SU-DHL-6 (cell line): ENCODE data around the gene FOXP4.

ENCODE experiments used
- H2AFZ ChIP-seq: fragments of 200-600 bp; sonication (generic); 2 replicates; pipeline ENCODE4 v1.6.1; 2014; ENCODE audit warnings: low read depth, mild to moderate bottlenecking, moderate library complexity, mixed read lengths, antibody characterized with exemption, low read length; ENCODE audit not compliant: severe bottlenecking
- H3F3A ChIP-seq: fragments of 200-600 bp; shearing (Covaris generic); 2 replicates; pipeline ENCODE4 v1.6.0; 2016; ENCODE audit warnings: antibody characterized with exemption, mild to moderate bottlenecking; ENCODE audit not compliant: insufficient read depth
- H3K27ac ChIP-seq: fragments of 200-600 bp; sonication (generic); 2 replicates; pipeline ENCODE4 v1.5.1; 2016; ENCODE audit warnings: low read depth, mild to moderate bottlenecking, low read length, moderate library complexity, mixed read lengths
- H3K27me3 ChIP-seq: fragments of 200-600 bp; sonication (generic), shearing (Covaris generic); 2 replicates; pipeline ENCODE4 v1.6.0; 2014; ENCODE audit warnings: mild to moderate bottlenecking, low read length
- H3K36me3 ChIP-seq: fragments of 200-600 bp; sonication (generic); 2 replicates; pipeline ENCODE4 v1.6.1; 2014; ENCODE audit warnings: mild to moderate bottlenecking, low read length, mixed read lengths
- H3K4me2 ChIP-seq: fragments of 300-600, 200-600 bp; shearing (Covaris generic), sonication (generic); 2 replicates; pipeline ENCODE4 v1.6.0; 2014; ENCODE audit warnings: low read length, low read depth, mild to moderate bottlenecking; ENCODE audit not compliant: poor library complexity, severe bottlenecking
- H3K4me3 ChIP-seq: fragments of 200-600 bp; sonication (generic); 2 replicates; pipeline ENCODE4 v1.5.1; 2014; ENCODE audit warnings: antibody characterized with exemption, low read length, mild to moderate bottlenecking, mixed read lengths; ENCODE audit not compliant: insufficient read depth, poor library complexity, severe bottlenecking
- H3K79me2 ChIP-seq: fragments of 200-600 bp; sonication (generic); 2 replicates; pipeline ENCODE4 v1.6.1; 2014; ENCODE audit warnings: mild to moderate bottlenecking, low read length, moderate library complexity; ENCODE audit not compliant: insufficient read depth
- H3K9ac ChIP-seq: fragments of 200-600 bp; sonication (generic); 2 replicates; pipeline ENCODE4 v1.7.0; 2014; ENCODE audit warnings: mild to moderate bottlenecking, low read length
- H3K9me2 ChIP-seq: fragments of 200-600 bp; sonication (generic); replicated peaks from 2 replicates; pipeline ENCODE4 v1.6.1; 2014; ENCODE audit warnings: low read length; ENCODE audit not compliant: insufficient read depth
- H3K9me3 ChIP-seq: fragments of 200-600 bp; sonication (generic); 2 replicates; pipeline ENCODE4 v1.6.1; 2014; ENCODE audit warnings: low read length, mixed read lengths; ENCODE audit not compliant: insufficient read depth
- H4K20me1 ChIP-seq: fragments of 200-600 bp; sonication (generic); 2 replicates; pipeline ENCODE4 v1.6.1; 2014; ENCODE audit warnings: low read depth, mild to moderate bottlenecking, antibody characterized with exemption, low read length, moderate library complexity, mixed read lengths
- CTCF ChIP-seq: fragments of 200-600 bp; sonication (generic); IDR thresholded peaks from one replicate; pipeline ENCODE4 v1.5.1; 2017; ENCODE audit warnings: antibody characterized with exemption, mild to moderate bottlenecking, low read length, moderate library complexity; ENCODE audit not compliant: insufficient read depth, poor library complexity, severe bottlenecking
- EZH2phosphoT487 ChIP-seq: fragments of 200-600 bp; sonication (generic), shearing (Covaris generic); conservative IDR thresholded peaks from 2 replicates; pipeline ENCODE4 v1.6.1; 2018; ENCODE audit warnings: mild to moderate bottlenecking, antibody characterized with exemption, low read length, moderate library complexity, mixed read lengths

FOXP4 gene

GRCh38 chr6:41538556-41539182 lies 7.5 kb upstream of the FOXP4 start:
- H3K4me2 ChIP-seq, result no peak overlapping the region
- TF ChIP-seq CTCF (no peak), EZH2phosphoT487 (no peak)
- H4K20me1 ChIP-seq, result peaks cover 6% of the 10 kb centered on the region; the same call in 1 of the 2 replicates
- no peak overlapping the region for H2AFZ ChIP-seq
- H3K9me3 ChIP-seq, result no peaks in the 10 kb centered on the region
- no peak overlapping the region for H3K27ac ChIP-seq
- no peak overlapping the region for H3K9ac ChIP-seq
- no peaks in the 10 kb centered on the region for H3F3A ChIP-seq
- no peaks in the 10 kb centered on the region for H3K36me3 ChIP-seq
- H3K79me2 ChIP-seq, result no peaks in the 10 kb centered on the region
- no peak overlapping the region for H3K4me3 ChIP-seq
- H3K9me2 ChIP-seq, result no peaks in the 10 kb centered on the region
- no peaks in the 10 kb centered on the region for H3K27me3 ChIP-seq

DNA sequence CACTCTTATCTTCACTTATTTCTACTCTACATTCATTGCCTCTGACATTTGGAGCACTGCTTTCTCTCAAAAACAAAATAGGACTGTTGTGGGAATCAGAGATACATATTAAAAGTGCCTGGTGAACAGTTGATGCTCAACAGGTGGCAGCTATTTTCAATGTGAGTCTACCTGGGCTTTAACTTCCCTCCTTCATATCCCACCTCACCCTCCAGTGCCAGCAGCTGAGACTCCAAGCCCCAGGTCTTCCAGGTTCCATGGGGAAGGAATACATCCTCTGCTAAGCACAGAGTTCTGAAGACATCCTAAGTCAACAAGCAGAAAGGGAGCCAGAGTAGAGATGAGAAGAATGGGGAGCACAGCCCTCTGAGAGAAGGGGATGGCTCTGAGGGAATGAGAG lies 7.0 kb upstream of the FOXP4 start:
- TF ChIP-seq EZH2phosphoT487 (no peak), CTCF (no peak)
- Histone ChIP-seq H3K27ac (no peak overlapping the region), H3K79me2 (no peaks in the 10 kb centered on the region), H3K9me3 (no peaks in the 10 kb centered on the region), H3F3A (no peaks in the 10 kb centered on the region), H4K20me1 (peaks cover 6% of the 10 kb centered on the region; the same call in 1 of the 2 replicates), H3K27me3 (no peaks in the 10 kb centered on the region), H3K9me2 (no peaks in the 10 kb centered on the region), H3K36me3 (no peaks in the 10 kb centered on the region), H3K4me2 (no peak overlapping the region), H3K4me3 (no peak overlapping the region), H2AFZ (no peak overlapping the region), H3K9ac (no peak overlapping the region)

- H3K79me2 ChIP-seq, result no peaks in the 10 kb centered on the region
- no peaks in the 10 kb centered on the region for H3K27me3 ChIP-seq
- H3K4me3 ChIP-seq, result no peak overlapping the region
- no peaks in the 10 kb centered on the region for H3K9me3 ChIP-seq
- H3K27ac ChIP-seq, result no peak overlapping the region
- no peaks in the 10 kb centered on the region for H3F3A ChIP-seq
- no peak overlapping the region for H2AFZ ChIP-seq
- TF ChIP-seq CTCF (no peak), EZH2phosphoT487 (no peak)
- H4K20me1 ChIP-seq, result peaks cover 6% of the 10 kb centered on the region; the same call in 1 of the 2 replicates
- H3K9me2 ChIP-seq, result no peaks in the 10 kb centered on the region
- H3K36me3 ChIP-seq, result no peaks in the 10 kb centered on the region
- H3K9ac ChIP-seq, result no peak overlapping the region
- H3K4me2 ChIP-seq, result no peak overlapping the region
Measured at GRCh38 chr6:41541364-41541763, 4.8 kb upstream of the FOXP4 start.
